ELF-1 (cell line): ENCODE measurements around the gene GPR161.
"Not testable (repeated sequence)": the region's sequence is repeated elsewhere in the genome, so short reads cannot be mapped to it uniquely, and the experiment has no call there.

Source experiments
- DNase-seq: peaks from one replicate; pipeline ENCODE4 v3.0.0-alpha.2; 2016; ENCODE audit warnings: low read depth, low spot score

GPR161 gene

GRCh38 chr1:168136709-168137514 lies at the start of gene GPR161:
TSS of gene GPR161 (minus strand) at chr1:168136930. CDS start at chr1:168104850, 32,080 bp downstream.
- peak; percentile 78 for DNase-seq

GRCh38 chr1:168181063-168181720 lies 44.5 kb upstream of the GPR161 start:
- DNase-seq = not testable (repeated sequence)

GRCh38 chr1:168180148-168180524 lies 43.4 kb upstream of the GPR161 start:
- no peak for DNase-seq

- DNase-seq = peak; percentile 16
Measured at GRCh38 chr1:168179438-168180147, 42.9 kb upstream of the GPR161 start.

- DNase-seq = peak; percentile 100
Measured at GRCh38 chr1:168178638-168179437, 42.1 kb upstream of the GPR161 start, which contains the start of gene TIPRL. TSS of gene TIPRL (plus strand) at chr1:168178962. CDS start at chr1:168179078, 116 bp downstream.

- no peak for DNase-seq
Measured at GRCh38 chr1:168178227-168178637, 41.5 kb upstream of the GPR161 start.

GRCh38 chr1:168172250-168172915 lies 35.7 kb upstream of the GPR161 start:
- no peak for DNase-seq

- peak; percentile 74 for DNase-seq
Measured at GRCh38 chr1:168170564-168171508, 34.1 kb upstream of the GPR161 start.

GRCh38 chr1:168167806-168168205 lies 31.1 kb upstream of the GPR161 start:
- no peak for DNase-seq

GRCh38 chr1:168164771-168165170 lies 28.0 kb upstream of the GPR161 start:
- no peak for DNase-seq

GRCh38 chr1:168163670-168164069 lies 26.9 kb upstream of the GPR161 start:
- DNase-seq = no peak

GRCh38 chr1:168161459-168161858 lies 24.7 kb upstream of the GPR161 start:
- DNase-seq = no peak

GRCh38 chr1:168159979-168160378 lies 23.2 kb upstream of the GPR161 start:
- DNase-seq = no peak

- DNase-seq = no peak
Measured at GRCh38 chr1:168159251-168159650, 22.5 kb upstream of the GPR161 start.

GRCh38 chr1:168157638-168158037 lies 20.9 kb upstream of the GPR161 start:
- DNase-seq = no peak

GRCh38 chr1:168155910-168156309 lies 19.2 kb upstream of the GPR161 start:
- DNase-seq = no peak

- DNase-seq = not testable (repeated sequence)
Measured at GRCh38 chr1:168154707-168155106, 18.0 kb upstream of the GPR161 start.

GRCh38 chr1:168151935-168152334 lies 15.2 kb upstream of the GPR161 start:
- no peak for DNase-seq

GRCh38 chr1:168150283-168150682 lies 13.6 kb upstream of the GPR161 start:
- DNase-seq = no peak

GRCh38 chr1:168148916-168149315 lies 12.2 kb upstream of the GPR161 start:
- no peak for DNase-seq
